Neuronal stem cell (in vitro differentiated cells): ENCODE measurements around the gene TADA2B.
A peak's percentile ranks its signal among the peaks of the same experiment; 100 is the strongest.

Experiments used
- DNase-seq: peaks from one replicate; pipeline ENCODE4 v3.0.0-alpha.2; 2013; ENCODE audit warnings: low spot score
- H2AFZ ChIP-seq: one replicate; pipeline ENCODE4 v1.6.1; 2013; ENCODE audit warnings: mild to moderate bottlenecking, low read length, inconsistent platforms
- H2AK5ac ChIP-seq: 2 replicates; pipeline ENCODE4 v1.6.1; 2013; ENCODE audit warnings: low read depth, mild to moderate bottlenecking, inconsistent platforms, low read length, moderate library complexity, mixed read lengths
- H2BK120ac ChIP-seq: 2 replicates; pipeline ENCODE4 v1.6.1; 2013; ENCODE audit warnings: low read depth, mild to moderate bottlenecking, inconsistent platforms, low read length, moderate library complexity, mixed read lengths
- H2BK12ac ChIP-seq: one replicate; pipeline ENCODE4 v1.6.1; 2013; ENCODE audit warnings: low read length, inconsistent platforms
- H2BK15ac ChIP-seq: 2 replicates; pipeline ENCODE4 v1.6.1; 2013; ENCODE audit warnings: mild to moderate bottlenecking, low read length, inconsistent platforms, mixed read lengths
- H2BK5ac ChIP-seq: one replicate; pipeline ENCODE4 v1.6.1; 2013; ENCODE audit warnings: inconsistent platforms, mild to moderate bottlenecking, low read length, moderate library complexity
- H3K14ac ChIP-seq: one replicate; pipeline ENCODE4 v1.6.1; 2013; ENCODE audit warnings: low read length, inconsistent platforms
- H3K18ac ChIP-seq: 2 replicates; pipeline ENCODE4 v1.6.1; 2013; ENCODE audit warnings: low read length, inconsistent platforms
- H3K23ac ChIP-seq: 2 replicates; pipeline ENCODE4 v1.6.1; 2013; ENCODE audit warnings: low read depth, mild to moderate bottlenecking, mixed read lengths, low read length, inconsistent platforms; ENCODE audit not compliant: poor library complexity
- H3K27ac ChIP-seq: replicated peaks from 3 replicates; pipeline ENCODE4 v1.5.1; 2013; ENCODE audit warnings: low read length, inconsistent platforms
- H3K27me3 ChIP-seq, 3 experiments: 2 replicates each; pipeline ENCODE4 v1.6.1; 2013; ENCODE audit warnings: low read length in 3 of 3, mild to moderate bottlenecking in 2 of 3, inconsistent platforms in 1 of 3, low read depth in 1 of 3, mixed read lengths in 1 of 3, moderate library complexity in 1 of 3; ENCODE audit not compliant: control insufficient read depth in 3 of 3, insufficient read depth in 3 of 3
- H3K36me3 ChIP-seq, 2 donors: replicated peaks in 1 of 2; 2 replicates each; pipeline ENCODE4 v1.6.1; 2013; ENCODE audit warnings: low read length in 2 of 2; ENCODE audit not compliant: control insufficient read depth in 2 of 2, insufficient read depth in 2 of 2
- H3K4ac ChIP-seq: 2 replicates; pipeline ENCODE4 v1.6.1; 2013; ENCODE audit warnings: inconsistent platforms, mild to moderate bottlenecking, low read length, moderate library complexity
- H3K4me1 ChIP-seq, 2 donors: 1 replicate in 1 of 2; 2 replicates in 1 of 2; pipeline ENCODE4 v1.6.1; 2013; ENCODE audit warnings: low read length in 2 of 2, low read depth in 1 of 2; ENCODE audit not compliant: control insufficient read depth in 2 of 2, insufficient read depth in 1 of 2
- H3K4me2 ChIP-seq: one replicate; pipeline ENCODE4 v1.6.1; 2013; ENCODE audit warnings: mild to moderate bottlenecking, low read length, inconsistent platforms; ENCODE audit not compliant: insufficient read depth, poor library complexity, severe bottlenecking
- H3K4me3 ChIP-seq, 2 donors: 2 replicates each; pipeline ENCODE4 v1.5.1; 2013; ENCODE audit warnings: low read length in 2 of 2, mild to moderate bottlenecking in 2 of 2, inconsistent platforms in 1 of 2, moderate library complexity in 1 of 2
- H3K79me1 ChIP-seq: one replicate; pipeline ENCODE4 v1.6.1; 2013; ENCODE audit warnings: low read depth, mild to moderate bottlenecking, inconsistent platforms, low read length, moderate library complexity
- H3K9ac ChIP-seq: one replicate; pipeline ENCODE4 v1.6.1; 2013; ENCODE audit warnings: mild to moderate bottlenecking, low read depth, low read length, inconsistent platforms; ENCODE audit not compliant: poor library complexity
- H3K9me3 ChIP-seq, 2 donors: replicated peaks in 1 of 2; 2 replicates each; pipeline versions ENCODE3 to v1.6.1; 2013; ENCODE audit warnings: low read length in 2 of 2, mild to moderate bottlenecking in 2 of 2, inconsistent platforms in 1 of 2, low read depth in 1 of 2, mixed read lengths in 1 of 2, moderate library complexity in 1 of 2; ENCODE audit not compliant: control insufficient read depth in 2 of 2, insufficient read depth in 1 of 2
- H4K8ac ChIP-seq: one replicate; pipeline ENCODE4 v1.6.1; 2013; ENCODE audit warnings: low read depth, mild to moderate bottlenecking, inconsistent platforms, low read length, moderate library complexity
- H4K91ac ChIP-seq: one replicate; pipeline ENCODE4 v1.6.1; 2013; ENCODE audit warnings: low read length, low read depth, mild to moderate bottlenecking, inconsistent platforms; ENCODE audit not compliant: poor library complexity
- WGBS, 2 donors: extraction: QIAGEN DNeasy Blood & Tissue Kit; methylation state at CpG; one replicate each; pipeline ENCODE4 v1.1.7; 2013; ENCODE audit warnings: missing lambda C conversion rate in 2 of 2, mixed read lengths in 1 of 2; ENCODE audit not compliant: insufficient read length in 2 of 2, insufficient replicate concordance in 1 of 2; ENCODE audit errors: extremely low coverage in 2 of 2; 5-methylcytosine and 5-hydroxymethylcytosine counted together

Gene TADA2B

GRCh38 chr4:7049739-7050138, 6.6 kb downstream of the TADA2B start:
- no peak overlapping the region for H4K8ac ChIP-seq
- H2BK12ac ChIP-seq: no peak overlapping the region
- H2AK5ac ChIP-seq: no peak overlapping the region
- peak overlapping the region; percentile 69 for H2BK5ac ChIP-seq
- no peak overlapping the region for H3K14ac ChIP-seq
- H3K23ac ChIP-seq: peak overlapping the region; percentile 48
- H3K27ac ChIP-seq: no peak overlapping the region
- peak overlapping the region; percentile 42 for H3K18ac ChIP-seq
- H2AFZ ChIP-seq: no peak overlapping the region
- peaks cover 0 to 4% of the 10 kb centered on the region in 2 donors for H3K9me3 ChIP-seq
- H3K36me3 ChIP-seq: peaks cover 6 to 38% of the 10 kb centered on the region in 2 donors
- DNase-seq: no peak
- peaks cover 4% of the 10 kb centered on the region in 2 donors for H3K4me1 ChIP-seq
- no peak overlapping the region for H3K4ac ChIP-seq
- no peak overlapping the region for H3K4me2 ChIP-seq
- no CpG with 5 or more reads among the region's 11 CpGs for WGBS, 2 donors
- peaks cover 31% of the 10 kb centered on the region for H3K79me1 ChIP-seq
- no peaks in the 10 kb centered on the region for H3K27me3 ChIP-seq
- no peak overlapping the region for H3K4me3 ChIP-seq
- no peak overlapping the region for H4K91ac ChIP-seq
- no peak overlapping the region for H2BK120ac ChIP-seq
- no peak overlapping the region for H3K9ac ChIP-seq
- H2BK15ac ChIP-seq: no peak overlapping the region

GRCh38 chr4:7050481-7051143, 7.4 kb downstream of the TADA2B start:
- Histone ChIP-seq H3K27ac (no peak overlapping the region), H2BK12ac (no peak overlapping the region), H3K4me2 (no peak overlapping the region), H3K36me3 (peaks cover 8 to 38% of the 10 kb centered on the region in 2 donors), H2BK5ac (no peak overlapping the region), H3K4me1 (peaks cover 0 to 2% of the 10 kb centered on the region in 2 donors), H4K8ac (no peak overlapping the region), H2AFZ (no peak overlapping the region), H3K79me1 (peaks cover 25% of the 10 kb centered on the region), H3K18ac (no peak overlapping the region), H3K23ac (no peak overlapping the region), H2BK15ac (no peak overlapping the region), H3K9me3 (peaks cover 0 to 4% of the 10 kb centered on the region in 2 donors), H3K9ac (no peak overlapping the region), H3K4me3 (no peak overlapping the region), H4K91ac (no peak overlapping the region), H3K4ac (no peak overlapping the region), H2BK120ac (no peak overlapping the region), H3K14ac (no peak overlapping the region), H3K27me3 (no peaks in the 10 kb centered on the region), H2AK5ac (peak overlapping the region; percentile 33)
- no peak for DNase-seq
- WGBS, 2 donors: no CpG with 5 or more reads among the region's 36 CpGs

- Histone ChIP-seq H3K4me3 (no peak overlapping the region), H3K14ac (peak overlapping the region; percentile 66), H2BK5ac (no peak overlapping the region), H2AK5ac (no peak overlapping the region), H2BK12ac (no peak overlapping the region), H3K23ac (no peak overlapping the region), H3K27me3 (no peaks in the 10 kb centered on the region), H3K9me3 (peaks cover 0 to 4% of the 10 kb centered on the region in 2 donors), H3K27ac (no peak overlapping the region), H4K91ac (no peak overlapping the region), H3K9ac (no peak overlapping the region), H3K36me3 (peaks cover 13 to 42% of the 10 kb centered on the region in 2 donors), H3K79me1 (peaks cover 21% of the 10 kb centered on the region), H3K4ac (no peak overlapping the region), H3K18ac (no peak overlapping the region), H2BK120ac (no peak overlapping the region), H2BK15ac (no peak overlapping the region), H2AFZ (no peak overlapping the region), H3K4me1 (peaks cover 0 to 2% of the 10 kb centered on the region in 2 donors), H3K4me2 (no peak overlapping the region), H4K8ac (no peak overlapping the region)
- WGBS, 2 donors: no CpG with 5 or more reads among the region's 12 CpGs
- no peak for DNase-seq
Measured at GRCh38 chr4:7051144-7051495, 7.9 kb downstream of the TADA2B start.

- no CpG with 5 or more reads among the region's 14 CpGs for WGBS, 2 donors
Measured at GRCh38 chr4:7051905-7052304, 8.7 kb downstream of the TADA2B start.

More at GRCh38 chr4:7051905-7052304, 8.7 kb downstream of the TADA2B start:
- Histone ChIP-seq H4K91ac (no peak overlapping the region), H2BK15ac (no peak overlapping the region), H3K9me3 (peaks cover 0 to 4% of the 10 kb centered on the region in 2 donors), H3K36me3 (peaks cover 15 to 49% of the 10 kb centered on the region in 2 donors), H3K79me1 (peaks cover 17% of the 10 kb centered on the region), H3K4me2 (no peak overlapping the region), H2AFZ (no peak overlapping the region), H3K4me1 (no peaks in the 10 kb centered on the region), H3K4ac (no peak overlapping the region), H3K18ac (no peak overlapping the region), H3K23ac (peak overlapping the region; percentile 22), H3K27me3 (no peaks in the 10 kb centered on the region), H2AK5ac (no peak overlapping the region), H3K4me3 (peak overlapping the region in 1 of 2 donors; percentile 45), H2BK120ac (no peak overlapping the region), H2BK5ac (no peak overlapping the region), H3K14ac (no peak overlapping the region), H3K27ac (no peak overlapping the region), H2BK12ac (no peak overlapping the region), H4K8ac (no peak overlapping the region), H3K9ac (no peak overlapping the region)
- DNase-seq: no peak
